Osteocyte (in vitro differentiated cells): ENCODE results near the gene MOSPD3. TPM values are rescaled to one million over a fixed set of nuclear protein-coding genes. Genes with fewer than 3 reads are reported as not detected.
A peak's percentile ranks its signal among the peaks of the same experiment; 100 is the strongest.

Experiments
- DNase-seq: peaks from one replicate; pipeline ENCODE4 v3.0.0; 2021; ENCODE audit warnings: mixed read lengths; ENCODE audit not compliant: unreplicated experiment; ENCODE audit errors: extremely low spot score
- H3K27ac Mint-ChIP-seq: one replicate; pipeline ENCODE4 v1.8.0; 2021; ENCODE audit warnings: mild to moderate bottlenecking, mixed read lengths; ENCODE audit not compliant: unreplicated experiment
- H3K27me3 Mint-ChIP-seq: one replicate; pipeline ENCODE4 v1.8.0; 2021; ENCODE audit warnings: mixed read lengths; ENCODE audit not compliant: unreplicated experiment
- H3K36me3 Mint-ChIP-seq: one replicate; pipeline ENCODE4 v1.8.0; 2021; ENCODE audit warnings: mixed read lengths; ENCODE audit not compliant: unreplicated experiment
- H3K4me1 Mint-ChIP-seq: one replicate; pipeline ENCODE4 v1.8.0; 2021; ENCODE audit warnings: mixed read lengths; ENCODE audit not compliant: unreplicated experiment
- H3K4me3 Mint-ChIP-seq: one replicate; pipeline ENCODE4 v1.8.0; 2021; ENCODE audit warnings: mild to moderate bottlenecking, moderate library complexity, mixed read lengths; ENCODE audit not compliant: unreplicated experiment
- H3K9me3 Mint-ChIP-seq: one replicate; pipeline ENCODE4 v1.8.0; 2021; ENCODE audit warnings: mixed read lengths; ENCODE audit not compliant: unreplicated experiment
- CTCF ChIP-seq: fragments of 200-600 bp; sonication (generic); IDR thresholded peaks from 2 replicates; pipeline ENCODE4 v1.5.0; 2021; ENCODE audit warnings: antibody characterized with exemption, mild to moderate bottlenecking, moderate library complexity
- total RNA-seq: library from RNA; stranded (reverse); gene quantifications from 2 replicates; pipeline ENCODE4 v1.2.1, GENCODE V29; 2021

MOSPD3 gene
- total RNA-seq, 1 donor from 2014 or later, result 26.3 TPM

GRCh38 chr7:100584054-100584682 lies 28.2 kb upstream of the MOSPD3 start:
- Mint-ChIP-seq H3K27me3 (no peaks in the 10 kb centered on the region), H3K4me3 (peak overlapping the region; percentile 83), H3K4me1 (peaks cover 29% of the 10 kb centered on the region), H3K36me3 (no peaks in the 10 kb centered on the region), H3K27ac (peak overlapping the region; percentile 92), H3K9me3 (no peaks in the 10 kb centered on the region)
- no peak for DNase-seq
- TF ChIP-seq CTCF, result no peak

- H3K4me3 Mint-ChIP-seq, result peak overlapping the region; percentile 83
- TF ChIP-seq CTCF, result no peak
- H3K27me3 Mint-ChIP-seq, result no peaks in the 10 kb centered on the region
- H3K4me1 Mint-ChIP-seq, result peaks cover 29% of the 10 kb centered on the region
- H3K36me3 Mint-ChIP-seq, result no peaks in the 10 kb centered on the region
- no peak for DNase-seq
- no peaks in the 10 kb centered on the region for H3K9me3 Mint-ChIP-seq
- H3K27ac Mint-ChIP-seq, result peak overlapping the region; percentile 92
These were observed 27.4 kb upstream of the MOSPD3 start for GRCh38 chr7:100584683-100585510.

- H3K4me1 Mint-ChIP-seq, result peaks cover 36% of the 10 kb centered on the region
- no peaks in the 10 kb centered on the region for H3K27me3 Mint-ChIP-seq
- peak within 1 kb of the TSS; percentile 92 for H3K27ac Mint-ChIP-seq
- no peaks in the 10 kb centered on the region for H3K36me3 Mint-ChIP-seq
- TF ChIP-seq CTCF, result no peak
- DNase-seq, result no peak
- peak within 1 kb of the TSS; percentile 89 for H3K4me3 Mint-ChIP-seq
- no peaks in the 10 kb centered on the region for H3K9me3 Mint-ChIP-seq
These were observed 26.7 kb upstream of the MOSPD3 start, which contains the start of gene LRCH4 for GRCh38 chr7:100585511-100586265. Gene LRCH4 (minus strand): TSS chr7:100586129. CDS start chr7:100586100, 29 bp downstream.

GRCh38 chr7:100586266-100587025 lies 25.9 kb upstream of the MOSPD3 start, which contains the start of gene FBXO24:
Gene FBXO24 (plus strand): TSS chr7:100586328. CDS start chr7:100586626, 298 bp downstream.
- H3K27me3 Mint-ChIP-seq, result no peaks in the 10 kb centered on the region
- peaks cover 36% of the 10 kb centered on the region for H3K4me1 Mint-ChIP-seq
- H3K4me3 Mint-ChIP-seq, result peak within 1 kb of the TSS; percentile 89
- no peaks in the 10 kb centered on the region for H3K36me3 Mint-ChIP-seq
- TF ChIP-seq CTCF, result no peak
- peak within 1 kb of the TSS; percentile 92 for H3K27ac Mint-ChIP-seq
- DNase-seq, result peak; percentile 100
- H3K9me3 Mint-ChIP-seq, result no peaks in the 10 kb centered on the region
